Activated CD4-positive, alpha-beta memory T cell treated with anti-CD3 and anti-CD28 coated beads, Interleukin-2, amount 10 ng/mL, durations not matched to agents 7 days and 5 days (primary cell): Measurements from ENCODE around the gene SPIRE2. TPM values are rescaled to one million over a fixed set of nuclear protein-coding genes. Genes with fewer than 3 reads are reported as not detected.
"Not testable (repeated sequence)": the region's sequence is repeated elsewhere in the genome, so short reads cannot be mapped to it uniquely, and the experiment has no call there.

Source experiments
- CTCF ChIA-PET: fragments of 350-600 bp; sonication (Branson Sonifier 250); formaldehyde crosslinking; loops from one replicate; lab custom pipeline; 2021; ENCODE audit warnings: antibody characterized with exemption, inconsistent platforms; lab: Charles Lee
- POLR2A ChIA-PET: fragments of 350-600 bp; sonication (Branson Sonifier 250); formaldehyde crosslinking; loops from one replicate; lab custom pipeline; 2021; ENCODE audit warnings: antibody characterized with exemption; lab: Charles Lee
- DNase-seq: peaks from one replicate; pipeline ENCODE4 v3.0.0-alpha.2; 2020
- H3K27ac Mint-ChIP-seq: one replicate; pipeline ENCODE4 v1.8.0; 2021; ENCODE audit warnings: mild to moderate bottlenecking, mixed read lengths
- H3K27me3 Mint-ChIP-seq: one replicate; pipeline ENCODE4 v1.8.0; 2021; ENCODE audit warnings: mixed read lengths
- H3K36me3 Mint-ChIP-seq: one replicate; pipeline ENCODE4 v1.8.0; 2021; ENCODE audit warnings: low read depth, mixed read lengths
- H3K4me1 Mint-ChIP-seq: one replicate; pipeline ENCODE4 v1.8.0; 2021; ENCODE audit warnings: mixed read lengths
- H3K4me3 Mint-ChIP-seq: one replicate; pipeline ENCODE4 v1.8.0; 2021; ENCODE audit warnings: mild to moderate bottlenecking, mixed read lengths
- H3K9me3 Mint-ChIP-seq: one replicate; pipeline ENCODE4 v1.8.0; 2021; ENCODE audit warnings: mixed read lengths
- total RNA-seq, 2 experiments: library from RNA; stranded (reverse); gene quantifications; one replicate each; pipeline ENCODE4 v1.2.3, GENCODE V29; 2021

SPIRE2 gene
- total RNA-seq, 2 experiments from 2014 or later, result 1.6 to 1.8 TPM

GRCh38 chr16:89819448-89819847 is 8.8 kb upstream of the SPIRE2 start:
- H3K36me3 Mint-ChIP-seq, H3K4me3 Mint-ChIP-seq, H3K27me3 Mint-ChIP-seq, H3K27ac Mint-ChIP-seq, DNase-seq, H3K9me3 Mint-ChIP-seq, POLR2A ChIA-PET: not testable (repeated sequence)
- CTCF ChIA-PET, result interaction anchor here (0.7 kb wide), 1 partner anchor 504 kb away, joined by 3 read pairs; no protein-coding TSS in a partner anchor
- H3K4me1 Mint-ChIP-seq, result peaks cover 39% of the 10 kb centered on the region

GRCh38 chr16:89821438-89822187 is 6.7 kb upstream of the SPIRE2 start:
- Mint-ChIP-seq H3K27me3 (no peaks in the 10 kb centered on the region), H3K9me3 (no peaks in the 10 kb centered on the region), H3K27ac (no peak overlapping the region), H3K4me3 (no peak overlapping the region), H3K4me1 (peaks cover 30% of the 10 kb centered on the region), H3K36me3 (no peaks in the 10 kb centered on the region)
- CTCF ChIA-PET, result interaction anchor here (0.7 kb wide), 1 partner anchor 10 kb away, joined by 3 read pairs; no protein-coding TSS in a partner anchor
- POLR2A ChIA-PET, result no interaction called here
- no peak for DNase-seq

GRCh38 chr16:89822188-89823086 is 5.8 kb upstream of the SPIRE2 start:
- POLR2A ChIA-PET, result interaction anchor here (1.3 kb wide), 1 partner anchor 51 kb away, joined by 4 read pairs; the partner anchor contains the start of gene TCF25
- no peak overlapping the region for H3K27ac Mint-ChIP-seq
- peaks cover under 1% of the 10 kb centered on the region for H3K27me3 Mint-ChIP-seq
- H3K9me3 Mint-ChIP-seq, result no peaks in the 10 kb centered on the region
- CTCF ChIA-PET, result no interaction called here
- no peaks in the 10 kb centered on the region for H3K36me3 Mint-ChIP-seq
- no peak overlapping the region for H3K4me3 Mint-ChIP-seq
- no peak for DNase-seq
- peaks cover 27% of the 10 kb centered on the region for H3K4me1 Mint-ChIP-seq

GRCh38 chr16:89823087-89823823 is 5.0 kb upstream of the SPIRE2 start:
- CTCF ChIA-PET, result interaction anchor here (0.6 to 0.8 kb wide), 2 partner anchors 123 to 152 kb away, joined by 3 read pairs; no protein-coding TSS in a partner anchor
- H3K27ac Mint-ChIP-seq, result no peak overlapping the region
- POLR2A ChIA-PET, result interaction anchor here (1.3 kb wide), 1 partner anchor 50 kb away, joined by 4 read pairs; the partner anchor contains the start of gene TCF25
- no peaks in the 10 kb centered on the region for H3K9me3 Mint-ChIP-seq
- H3K4me3 Mint-ChIP-seq, result no peak overlapping the region
- H3K4me1 Mint-ChIP-seq, result peaks cover 22% of the 10 kb centered on the region
- no peak for DNase-seq
- H3K27me3 Mint-ChIP-seq, result peaks cover 3% of the 10 kb centered on the region
- H3K36me3 Mint-ChIP-seq, result no peaks in the 10 kb centered on the region

GRCh38 chr16:89823824-89824148 is 4.5 kb upstream of the SPIRE2 start:
- not testable (repeated sequence) for H3K4me3 Mint-ChIP-seq, H3K27me3 Mint-ChIP-seq, H3K27ac Mint-ChIP-seq, H3K36me3 Mint-ChIP-seq, DNase-seq, H3K9me3 Mint-ChIP-seq
- H3K4me1 Mint-ChIP-seq, result peaks cover 18% of the 10 kb centered on the region
- ChIA-PET POLR2A (interaction anchor here (1.3 kb wide), 1 partner anchor 50 kb away, joined by 4 read pairs; the partner anchor contains the start of gene TCF25), CTCF (interaction anchor here (0.6 to 0.8 kb wide), 2 partner anchors 123 to 153 kb away, joined by 3 read pairs; no protein-coding TSS in a partner anchor)

- Mint-ChIP-seq H3K9me3 (no peaks in the 10 kb centered on the region), H3K36me3 (no peaks in the 10 kb centered on the region), H3K4me1 (peaks cover 9% of the 10 kb centered on the region), H3K4me3 (no peak overlapping the region), H3K27me3 (peaks cover 14% of the 10 kb centered on the region), H3K27ac (no peak overlapping the region)
- no peak for DNase-seq
- ChIA-PET POLR2A (no interaction called here), CTCF (no interaction called here)
These were observed 1.5 kb upstream of the SPIRE2 start for GRCh38 chr16:89826531-89827382.

GRCh38 chr16:89827383-89828198 is 684 bp upstream of the SPIRE2 start:
- Mint-ChIP-seq H3K4me3 (peak overlapping the region; percentile 49), H3K36me3 (no peaks in the 10 kb centered on the region), H3K27ac (no peak overlapping the region), H3K4me1 (peaks cover 6% of the 10 kb centered on the region), H3K27me3 (peaks cover 21% of the 10 kb centered on the region), H3K9me3 (no peaks in the 10 kb centered on the region)
- ChIA-PET POLR2A (interaction anchor here (1.4 to 2.0 kb wide), 2 partner anchors 11 to 13 kb away, joined by 3 to 5 read pairs; partner anchors contain the start of gene FANCA), CTCF (no interaction called here)
- no peak for DNase-seq

- no peak for DNase-seq
- Mint-ChIP-seq H3K9me3 (no peaks in the 10 kb centered on the region), H3K4me3 (peak overlapping the region; percentile 44), H3K36me3 (no peaks in the 10 kb centered on the region), H3K4me1 (peaks cover 6% of the 10 kb centered on the region), H3K27ac (no peak overlapping the region), H3K27me3 (peaks cover 21% of the 10 kb centered on the region)
- POLR2A ChIA-PET, result interaction anchor here (0.6 to 2.0 kb wide), 5 partner anchors 11 to 476 kb away, joined by 3 to 5 read pairs (median 3); partner anchors contain the start of gene FANCA
- CTCF ChIA-PET, result interaction anchor here (0.6 kb wide), 1 partner anchor 112 kb away, joined by 4 read pairs; no protein-coding TSS in a partner anchor
These were observed 775 bp downstream of the SPIRE2 start for GRCh38 chr16:89828870-89829629.

- POLR2A ChIA-PET, result interaction anchor here (0.6 to 2.0 kb wide), 3 partner anchors 11 to 476 kb away, joined by 3 to 5 read pairs (median 3); no protein-coding TSS in a partner anchor
- Mint-ChIP-seq H3K27me3 (peaks cover 21% of the 10 kb centered on the region), H3K27ac (no peak overlapping the region)
These were observed 1.6 kb downstream of the SPIRE2 start for GRCh38 chr16:89829630-89830437.

GRCh38 chr16:89831810-89832328 is 3.6 kb downstream of the SPIRE2 start:
- POLR2A ChIA-PET, result no interaction called here
- H3K27ac Mint-ChIP-seq, result no peak overlapping the region
- peaks cover 7% of the 10 kb centered on the region for H3K36me3 Mint-ChIP-seq
- peaks cover 6% of the 10 kb centered on the region for H3K4me1 Mint-ChIP-seq
- peaks cover 23% of the 10 kb centered on the region for H3K27me3 Mint-ChIP-seq
- CTCF ChIA-PET, result interaction anchor here (0.6 kb wide), 1 partner anchor 10 kb away, joined by 3 read pairs; no protein-coding TSS in a partner anchor
- H3K4me3 Mint-ChIP-seq, result no peak overlapping the region
- no peak for DNase-seq
- peaks cover 6% of the 10 kb centered on the region for H3K9me3 Mint-ChIP-seq

More at GRCh38 chr16:89829630-89830437, 1.6 kb downstream of the SPIRE2 start:
- Mint-ChIP-seq H3K4me1 (peaks cover 6% of the 10 kb centered on the region), H3K4me3 (no peak overlapping the region), H3K36me3 (no peaks in the 10 kb centered on the region), H3K9me3 (peaks cover 2% of the 10 kb centered on the region)
- no peak for DNase-seq
- CTCF ChIA-PET, result interaction anchor here (0.6 kb wide), 1 partner anchor 111 kb away, joined by 4 read pairs; no protein-coding TSS in a partner anchor
